ENCODE measurements around the gene SVBP.
A peak's percentile ranks its signal among the peaks of the same experiment; 100 is the strongest.

Gene SVBP

GRCh38 chr1:42806171-42806570 lies 11.0 kb downstream of the SVBP start:
- DNase-seq (ENCODE audit: low spot score): no peak

GRCh38 chr1:42801832-42802473 lies 15.2 kb downstream of the SVBP start:
- DNase-seq (ENCODE audit: low spot score): peak; percentile 64

DNA sequence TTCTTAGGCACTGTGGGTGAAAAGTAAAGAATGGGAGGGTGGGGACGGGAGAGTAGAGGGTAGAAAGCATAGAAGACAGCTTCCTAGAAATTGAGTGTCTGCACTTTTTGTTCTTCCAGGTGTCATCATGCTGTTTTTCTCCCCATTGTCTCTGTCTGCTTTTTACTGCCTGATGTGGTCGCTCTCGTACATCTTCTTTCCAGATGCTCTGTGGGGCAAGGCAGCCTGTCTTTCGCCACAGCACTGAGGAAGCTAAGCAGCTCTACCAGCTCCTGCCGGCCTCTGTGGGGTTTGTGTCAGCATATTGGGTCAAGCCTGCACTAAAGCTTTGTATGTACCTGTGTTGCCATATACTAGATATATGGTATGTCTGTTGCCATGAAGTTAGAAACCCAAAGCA lies 19.2 kb downstream of the SVBP start:
- no peak for DNase-seq (ENCODE audit: low spot score)

DNA sequence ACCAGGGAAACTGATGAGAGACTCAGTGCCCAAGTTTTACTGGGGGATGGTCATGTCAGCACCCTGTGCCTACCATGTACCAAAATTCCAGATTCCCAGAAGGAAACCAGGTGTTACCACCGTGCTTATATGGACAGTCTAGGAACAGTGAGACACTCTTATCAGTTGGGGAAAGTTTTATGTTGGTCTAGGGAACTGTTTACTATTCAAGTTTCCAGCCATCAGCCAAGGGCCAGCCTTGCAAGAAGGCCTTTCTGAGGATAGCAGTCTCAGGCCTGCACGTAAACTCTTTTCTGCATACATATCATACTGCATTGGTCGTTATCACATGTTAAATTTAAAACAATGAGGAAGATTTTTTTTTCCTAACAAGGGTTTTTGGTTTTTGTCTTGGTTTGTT lies 19.8 kb downstream of the SVBP start:
- no peak for DNase-seq (ENCODE audit: low spot score)

- no peak for DNase-seq (ENCODE audit: low spot score)
These were observed 23.4 kb downstream of the SVBP start for GRCh38 chr1:42793824-42794223.

GRCh38 chr1:42788021-42788420 lies 29.2 kb downstream of the SVBP start:
- no peak for DNase-seq (ENCODE audit: low spot score)

DNA sequence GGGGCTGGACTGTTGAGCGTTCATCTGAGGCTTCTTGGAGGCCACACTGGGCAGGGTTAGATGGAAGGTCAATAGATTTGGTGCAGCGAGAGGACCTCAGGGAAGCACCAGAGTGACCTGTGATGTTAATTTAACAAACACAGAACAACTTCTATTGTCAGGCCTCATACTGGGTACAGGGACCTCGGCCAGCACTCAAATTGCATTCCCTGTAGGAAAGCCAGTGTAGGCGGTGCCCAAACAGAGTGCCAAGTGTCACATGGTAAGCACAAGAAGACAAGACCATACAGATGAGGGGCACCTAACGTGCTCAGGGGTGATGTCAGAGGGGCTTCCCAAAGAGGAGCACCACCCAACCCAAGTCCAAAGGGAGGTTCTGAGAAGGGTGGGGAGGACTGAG lies 31.1 kb downstream of the SVBP start:
- DNase-seq (ENCODE audit: low spot score): no peak

- DNase-seq (ENCODE audit: low spot score): peak; percentile 55
These were observed 32.1 kb downstream of the SVBP start, which contains the start of gene TMEM269 for GRCh38 chr1:42784946-42785693. Gene TMEM269, plus strand, starts transcription at chr1:42784991. Its CDS starts 4,903 bp downstream, at chr1:42789894.

- no peak for DNase-seq (ENCODE audit: low spot score)
These were observed 32.7 kb downstream of the SVBP start for GRCh38 chr1:42784547-42784945.

- no peak for DNase-seq (ENCODE audit: low spot score)
These were observed 34.1 kb downstream of the SVBP start for GRCh38 chr1:42783092-42783491.

DNA sequence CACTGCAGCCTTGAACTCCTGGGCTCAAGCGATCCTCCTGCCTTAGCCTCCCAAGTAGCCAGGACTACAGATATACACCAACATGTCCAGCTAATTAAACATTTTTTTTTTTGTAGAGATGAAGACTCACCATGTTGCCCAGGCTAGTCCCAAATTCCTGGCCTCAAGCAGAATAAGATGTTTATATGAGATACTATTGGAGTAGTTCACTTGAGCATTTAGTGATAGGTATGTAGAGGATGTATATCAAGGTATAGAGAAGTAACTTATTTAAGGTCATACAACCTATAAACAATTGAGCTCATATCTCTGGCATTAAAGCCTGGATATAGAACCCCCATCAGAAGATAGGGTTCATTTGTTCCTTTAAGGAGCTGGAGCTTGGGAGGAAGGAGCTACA lies 37.0 kb downstream of the SVBP start:
- no peak for DNase-seq (ENCODE audit: low spot score)

- DNase-seq (ENCODE audit: low spot score): no peak
These were observed 37.5 kb downstream of the SVBP start for GRCh38 chr1:42779725-42780124.

- peak; percentile 77 for DNase-seq (ENCODE audit: low spot score)
These were observed 39.3 kb downstream of the SVBP start for GRCh38 chr1:42777852-42778251.

DNA sequence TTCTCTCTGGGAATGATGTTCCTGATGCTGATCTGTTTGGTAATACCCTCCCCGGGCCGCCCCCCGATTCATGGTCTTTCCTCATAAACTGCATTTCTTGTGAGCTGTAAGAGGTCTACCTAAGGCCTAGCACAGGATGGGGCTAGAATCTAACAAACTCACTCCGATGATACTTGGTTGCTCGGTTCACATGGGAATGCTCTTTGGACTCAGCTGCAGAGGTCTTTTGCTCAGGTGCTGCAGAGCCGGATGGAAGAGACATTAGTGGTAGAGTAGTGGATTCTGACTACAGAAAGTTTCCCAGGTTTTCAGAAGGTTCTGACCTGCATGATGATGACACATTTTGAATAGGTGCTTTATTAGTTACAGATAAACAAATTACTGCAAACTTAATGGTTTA lies 40.7 kb downstream of the SVBP start:
- no peak for DNase-seq (ENCODE audit: low spot score)

DNA sequence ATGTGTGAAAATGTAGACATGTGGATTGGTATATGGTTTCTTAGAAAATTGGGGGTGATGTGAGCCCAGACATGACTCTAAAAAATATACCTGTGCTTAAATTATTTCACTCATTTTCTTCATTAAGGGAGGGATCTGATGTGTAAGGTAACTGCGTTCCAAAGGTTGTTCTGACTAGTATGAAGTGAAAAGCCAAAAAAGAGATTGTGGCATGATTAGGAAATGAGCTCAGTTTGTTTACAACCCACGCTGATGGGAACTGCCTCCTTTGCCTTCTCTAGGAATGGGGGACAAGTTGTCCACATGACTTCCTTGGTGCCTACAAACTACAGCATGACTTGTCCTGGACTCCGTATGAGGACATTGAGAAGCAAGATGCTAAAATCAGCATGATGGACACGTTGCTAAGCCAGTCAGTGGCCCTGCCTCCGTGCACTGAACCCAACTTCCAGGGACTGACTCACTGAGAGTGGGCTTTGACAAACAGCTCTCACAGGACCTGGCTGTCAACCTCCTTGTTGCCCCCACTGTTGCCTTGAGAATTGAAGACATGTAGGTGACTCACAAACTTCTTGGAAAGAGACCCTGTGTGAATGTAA lies 42.2 kb downstream of the SVBP start:
- no peak for DNase-seq (ENCODE audit: low spot score)

DNA sequence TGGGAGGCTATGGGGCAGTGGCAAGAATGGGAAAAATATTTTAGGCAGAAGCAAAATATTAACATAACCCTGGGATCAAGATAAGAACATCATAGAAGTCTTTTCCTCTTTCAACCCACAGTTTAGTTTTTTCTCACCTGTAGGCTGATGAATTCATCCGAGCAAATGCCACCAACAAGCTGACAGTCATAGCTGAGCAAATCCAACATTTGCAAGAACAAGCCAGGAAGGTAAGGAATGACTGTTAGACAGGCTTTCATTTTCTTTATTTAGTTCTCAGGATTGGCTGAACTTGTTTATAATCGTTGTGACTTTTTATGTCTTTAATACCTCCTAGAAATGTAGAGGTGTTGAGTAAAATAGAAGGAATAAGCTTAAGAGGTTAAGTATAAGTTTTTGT lies 43.8 kb downstream of the SVBP start:
- no peak for DNase-seq (ENCODE audit: low spot score)

DNA sequence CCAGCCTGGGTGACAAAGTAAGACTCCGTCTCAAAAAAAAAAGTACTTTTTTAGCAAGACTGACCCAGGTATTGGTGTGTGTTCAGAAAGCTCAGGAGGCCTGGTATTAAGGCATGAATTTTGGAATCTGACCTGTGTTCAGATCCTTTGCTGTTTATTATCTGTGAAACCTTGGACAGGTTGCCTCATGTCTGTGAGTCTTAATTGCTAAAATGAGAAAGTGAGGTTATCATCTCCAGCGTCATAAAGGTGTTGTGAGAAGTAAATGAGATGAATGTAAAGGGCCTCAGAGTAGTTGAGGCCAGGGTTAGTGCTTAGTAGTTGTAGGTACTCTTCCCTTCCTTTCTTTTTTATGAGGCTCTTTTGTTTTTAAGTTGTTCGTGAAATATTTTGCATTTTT lies 47.4 kb downstream of the SVBP start:
- no peak for DNase-seq (ENCODE audit: low spot score)

DNA sequence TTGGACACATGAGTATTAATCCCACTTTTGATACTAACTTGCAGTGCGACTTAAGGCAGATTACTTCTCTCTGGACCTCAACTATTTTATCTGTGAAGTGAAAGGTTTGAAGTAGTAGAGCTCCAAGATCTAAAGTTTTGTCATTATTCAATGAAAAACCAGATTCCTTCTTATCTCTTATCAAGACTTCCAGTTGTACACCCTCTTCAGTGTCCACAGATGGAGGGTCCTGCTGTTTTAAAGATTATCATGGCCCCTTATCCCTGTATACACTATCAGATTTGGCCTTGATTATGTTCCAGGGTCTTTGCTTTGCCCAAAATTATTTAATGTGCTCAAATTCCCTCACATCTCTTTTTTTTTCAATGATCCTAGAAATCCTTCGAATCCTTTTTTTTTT lies 49.0 kb downstream of the SVBP start:
- no peak for DNase-seq (ENCODE audit: low spot score)

DNA sequence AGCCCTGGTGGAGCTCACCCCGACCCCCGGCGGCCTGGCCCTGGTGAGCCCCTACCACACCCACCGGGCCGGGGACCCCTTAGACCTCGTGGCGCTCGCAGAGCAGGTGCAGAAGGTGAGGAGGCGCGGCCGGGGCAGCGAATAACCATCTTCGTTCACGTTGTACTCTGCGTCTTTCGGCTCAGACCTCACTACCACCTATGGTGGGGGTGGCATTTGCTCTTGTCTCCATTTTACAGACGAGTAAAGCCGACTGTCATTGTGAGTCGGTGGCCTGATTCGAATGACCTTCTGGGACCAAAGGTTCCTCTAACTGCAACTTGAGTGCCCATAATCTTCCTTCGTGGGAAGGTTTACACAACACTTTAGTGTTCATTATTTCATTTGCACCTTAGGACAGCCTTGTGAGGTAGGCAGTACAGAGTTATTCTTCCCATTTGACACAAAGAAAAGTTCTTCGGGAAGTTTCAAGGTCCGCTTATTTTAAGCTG lies 49.6 kb downstream of the SVBP start:
- DNase-seq (ENCODE audit: low spot score): no peak

DNA sequence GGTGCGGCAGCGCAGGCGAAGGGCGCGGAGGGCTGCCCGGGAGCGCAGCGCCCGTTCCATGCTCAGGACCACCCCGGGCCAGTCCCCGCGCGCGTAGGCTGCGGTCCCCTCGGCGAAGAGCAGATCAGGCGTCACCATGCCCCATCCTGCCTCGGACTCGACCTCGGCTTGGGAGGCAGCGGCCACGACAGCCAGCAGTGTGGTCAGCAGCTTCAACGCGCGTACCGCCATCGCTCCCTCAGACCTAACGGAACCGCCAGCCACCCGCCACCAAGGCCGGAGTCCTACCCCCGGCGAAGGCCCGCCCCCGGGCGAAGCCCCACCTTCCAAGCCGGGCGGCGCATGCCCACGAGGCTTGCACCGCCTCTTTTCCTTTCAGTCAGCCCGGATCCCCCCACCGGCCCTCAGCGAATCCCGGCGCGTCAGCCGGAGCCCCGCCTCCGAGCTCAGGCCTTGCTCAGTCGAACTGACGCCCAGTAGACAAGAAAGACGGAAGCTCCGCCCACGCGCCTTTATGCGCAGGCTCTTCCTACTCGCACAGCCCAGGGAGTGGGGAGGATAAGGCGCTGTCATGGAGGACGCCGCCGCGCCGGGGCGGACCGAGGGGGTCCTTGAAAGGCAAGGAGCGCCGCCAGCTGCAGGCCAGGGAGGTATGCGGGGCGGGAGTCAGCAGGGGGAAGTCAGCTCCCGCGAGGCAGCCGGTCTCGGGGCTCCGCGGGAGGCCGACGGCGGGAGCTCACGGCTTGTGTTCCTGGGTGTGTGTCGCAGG lies 50.3 kb downstream of the SVBP start, which contains the start of the genes C1orf50 and P3H1:
Gene C1orf50, plus strand, starts transcription at position 509 of the 769 bp plus-strand sequence. Its CDS starts 63 bp downstream, at position 572.
Gene P3H1, minus strand, starts transcription at position 288 of the 769 bp plus-strand sequence. Its CDS starts 57 bp downstream, at position 231.
- peak; percentile 98 for DNase-seq (ENCODE audit: low spot score)

DNA sequence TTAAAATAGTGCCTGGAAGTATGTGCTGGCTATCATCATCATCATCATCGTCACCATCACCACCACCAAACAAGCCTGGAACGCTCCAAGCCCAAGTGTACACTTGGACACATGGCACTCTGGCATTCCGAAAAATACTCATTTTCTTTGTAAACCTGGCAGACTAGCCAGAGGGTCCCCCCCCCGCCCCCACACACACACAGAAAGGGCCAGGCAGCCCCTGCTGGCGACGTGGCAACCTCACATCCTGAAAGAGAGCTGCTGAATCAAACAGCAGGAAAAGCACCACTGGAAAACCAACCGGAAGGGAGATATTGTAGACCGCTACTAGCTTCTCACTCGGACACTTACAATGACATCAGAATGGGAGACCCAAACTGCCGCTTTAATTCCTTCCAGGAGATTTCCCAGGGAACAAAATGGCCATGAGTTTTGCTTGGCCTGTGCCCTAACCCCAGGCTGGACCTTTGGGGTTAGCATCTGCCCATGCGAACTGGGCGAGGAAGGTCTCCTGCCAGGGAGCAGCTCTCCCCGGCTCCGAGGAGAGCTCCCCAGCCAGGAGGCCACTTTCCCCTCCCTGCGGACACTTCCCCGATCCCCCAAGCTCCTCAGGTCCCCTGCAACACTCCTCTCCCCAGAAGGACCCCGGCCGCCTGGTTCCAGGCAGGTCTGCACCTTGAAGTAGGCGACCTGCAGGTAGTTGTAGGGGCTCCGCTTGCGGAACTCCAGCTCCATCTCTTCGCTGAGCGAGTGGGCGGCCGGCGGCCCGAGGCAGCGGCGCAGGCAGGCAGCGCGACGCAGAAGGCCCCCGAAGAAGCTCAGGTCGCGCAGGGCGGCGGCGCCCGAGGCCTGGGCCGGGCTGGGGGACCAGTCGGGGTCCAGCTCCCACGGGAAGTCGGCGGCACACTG lies 51.1 kb downstream of the SVBP start:
- peak; percentile 79 for DNase-seq (ENCODE audit: low spot score)

Data from GM03348 (cell line).